GM11168 (cell line): Measurements from ENCODE around the gene LIPE.
"Not testable (repeated sequence)": the region's sequence is repeated elsewhere in the genome, so short reads cannot be mapped to it uniquely, and the experiment has no call there.

Experiments
- in situ Hi-C: fragments of 300-500 bp; cut with MboI; formaldehyde crosslinking; loops from one replicate; pipeline ENCODE4 v1.12.0; 2022; ENCODE audit warnings: low sequenced_read_pairs; ENCODE audit not compliant: unreplicated experiment

The LIPE gene

DNA sequence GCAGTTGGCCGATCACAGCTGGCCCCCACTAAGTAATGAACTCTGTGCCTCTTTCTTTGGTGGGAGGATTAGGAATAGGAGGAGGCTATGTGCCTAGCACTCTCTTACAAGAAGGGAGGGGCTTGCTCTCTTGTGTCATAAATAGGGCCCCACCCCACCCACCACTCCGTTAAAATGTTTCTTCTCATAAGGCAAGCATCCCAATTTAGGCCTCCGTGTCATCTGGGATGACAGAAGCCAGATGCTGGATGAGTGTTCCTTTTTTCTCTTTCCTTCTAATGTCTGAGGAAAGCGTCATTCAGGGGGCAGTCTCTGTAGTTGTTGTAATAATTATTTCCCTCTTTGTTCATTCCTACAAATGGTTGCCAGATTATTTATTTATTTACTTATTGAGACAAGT is at the start of gene LIPE:
Gene LIPE (minus strand): TSS at position 76 of the 400 bp plus-strand sequence. CDS start 239 bp downstream, outside the sequence.
- in situ Hi-C loops, result no loop called here

GRCh38 chr19:42475366-42475765 is 48.2 kb upstream of the LIPE start:
- in situ Hi-C loops, result no loop called here

DNA sequence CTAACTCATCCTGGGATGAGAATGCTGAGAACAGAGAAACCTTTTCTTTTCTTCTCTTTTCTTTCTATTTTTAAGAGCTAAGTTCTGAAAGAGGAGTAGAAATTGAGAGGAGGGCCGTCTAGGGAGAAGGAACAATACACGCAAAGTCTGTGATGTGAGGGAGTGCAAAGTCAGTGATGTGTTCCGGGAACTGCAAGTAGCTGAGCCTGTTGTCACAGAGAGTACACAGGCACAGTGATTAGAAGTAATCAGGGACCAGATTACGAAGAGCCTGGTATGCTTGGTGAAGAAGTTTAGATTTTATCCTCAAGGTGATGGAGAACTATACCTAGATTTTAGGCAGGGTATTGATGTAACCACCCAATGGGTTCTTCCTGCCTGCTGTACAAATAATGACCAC is 47.6 kb upstream of the LIPE start:
- in situ Hi-C loops, result no loop called here

DNA sequence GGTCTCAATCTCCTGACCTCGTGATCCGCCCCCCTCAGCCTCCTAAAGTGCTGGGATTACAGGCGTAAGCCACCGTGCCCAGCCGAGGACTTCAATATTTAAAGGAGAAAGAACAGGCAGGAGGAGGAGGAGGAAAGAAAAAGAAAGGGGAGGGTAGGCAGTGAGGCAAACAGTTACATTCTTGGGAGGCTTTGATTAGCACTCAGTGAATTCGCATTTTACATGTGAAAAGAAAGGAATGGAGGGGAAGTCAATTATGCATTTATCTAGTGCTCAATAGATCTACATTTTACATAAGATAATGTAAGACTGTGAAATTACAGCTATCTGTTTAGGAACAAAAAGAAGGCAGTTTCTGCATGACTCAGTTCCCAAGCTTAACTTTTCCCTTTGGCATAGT is 46.5 kb upstream of the LIPE start:
- in situ Hi-C loops, result no loop called here

- in situ Hi-C loops, result no loop called here
Observed at GRCh38 chr19:42472402-42473147, 45.4 kb upstream of the LIPE start.

DNA sequence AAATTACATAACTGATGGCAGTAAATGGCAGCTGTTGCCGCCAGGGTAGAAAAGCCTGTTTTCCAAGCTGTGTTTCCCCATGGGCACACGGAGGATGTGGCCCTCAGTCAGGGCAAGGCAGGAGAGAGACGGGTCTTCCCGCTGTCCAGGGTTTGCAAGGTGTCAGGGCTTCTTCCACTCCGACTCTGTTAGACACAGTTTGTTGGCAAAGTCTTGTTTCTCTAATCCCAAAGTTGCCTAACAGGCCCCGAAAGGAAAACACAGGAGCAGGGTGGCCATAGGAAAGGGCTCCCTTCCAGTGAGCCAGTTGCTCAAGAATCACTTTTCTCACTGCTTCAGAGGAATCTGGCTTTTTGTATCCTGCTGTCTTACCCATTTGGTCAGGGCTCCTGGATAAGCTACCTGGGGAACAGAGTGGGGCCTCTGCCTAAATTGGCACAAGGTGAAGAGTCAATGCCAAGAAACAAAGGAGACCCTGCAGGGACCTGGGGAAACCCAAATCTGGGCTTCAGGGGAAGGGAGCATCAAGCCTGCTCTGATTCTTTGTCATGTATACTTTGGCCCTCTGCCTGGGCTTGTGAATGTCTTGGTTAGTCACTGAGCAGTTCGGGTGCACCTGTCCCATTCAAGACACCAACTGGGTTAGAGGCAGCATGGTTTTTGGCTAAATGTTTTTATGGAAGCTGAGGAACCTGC is 44.5 kb upstream of the LIPE start:
- in situ Hi-C loops, result no loop called here

- in situ Hi-C loops, result no loop called here
Observed at GRCh38 chr19:42469311-42470235, 42.4 kb upstream of the LIPE start.

DNA sequence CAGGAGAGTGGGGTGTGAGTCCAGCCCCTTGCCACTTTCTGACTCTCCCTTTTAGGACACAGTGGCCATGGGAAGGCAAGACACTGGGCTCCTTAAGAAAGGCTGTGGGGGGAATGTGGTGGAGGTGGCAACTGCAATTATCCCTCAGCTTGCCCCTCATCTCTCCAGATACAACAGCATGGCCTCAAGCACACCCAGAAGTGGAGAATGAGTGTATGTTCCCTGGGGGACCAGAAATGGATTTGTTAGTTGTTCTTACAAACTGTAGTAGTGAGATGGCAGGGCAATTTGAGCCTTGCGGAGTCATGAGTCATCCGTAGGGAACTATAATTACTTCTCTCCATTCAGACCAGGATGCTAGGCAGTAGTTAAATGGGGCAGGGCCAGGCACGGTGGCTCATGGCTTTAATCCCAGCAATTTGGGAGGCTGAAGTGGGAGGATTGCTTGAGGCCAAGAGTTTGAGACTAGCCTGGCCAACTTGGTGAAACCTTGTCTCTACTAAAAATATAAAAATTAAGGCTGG is 41.1 kb upstream of the LIPE start:
- in situ Hi-C loops, result no loop called here

DNA sequence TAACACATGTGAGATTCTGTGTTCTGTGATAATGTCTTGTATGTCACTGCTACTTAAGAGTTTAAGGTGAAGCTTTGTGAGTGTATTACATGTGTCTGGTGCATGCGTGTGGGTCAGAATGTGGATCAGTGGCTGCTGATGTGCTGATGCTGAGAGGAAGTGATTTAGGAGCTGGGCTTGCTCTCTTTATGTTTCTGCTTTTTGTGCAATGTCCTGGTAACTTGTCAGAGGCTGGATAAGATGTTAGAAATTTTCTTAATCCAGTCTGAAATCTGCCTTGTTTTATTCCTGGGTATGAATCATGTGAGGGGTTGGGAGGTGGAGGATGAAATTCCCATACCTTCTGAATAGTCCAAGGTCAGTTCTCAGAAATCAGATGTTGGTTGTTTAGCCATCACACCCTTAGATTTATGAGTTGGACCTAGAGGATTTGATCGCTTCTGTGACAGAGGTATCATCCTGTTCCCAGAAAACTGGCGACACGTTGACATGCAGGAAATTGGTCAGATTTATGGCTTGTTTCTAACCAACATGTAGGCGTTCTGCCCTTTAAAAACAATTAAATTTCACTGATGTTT is 40.1 kb upstream of the LIPE start:
- in situ Hi-C loops, result no loop called here

DNA sequence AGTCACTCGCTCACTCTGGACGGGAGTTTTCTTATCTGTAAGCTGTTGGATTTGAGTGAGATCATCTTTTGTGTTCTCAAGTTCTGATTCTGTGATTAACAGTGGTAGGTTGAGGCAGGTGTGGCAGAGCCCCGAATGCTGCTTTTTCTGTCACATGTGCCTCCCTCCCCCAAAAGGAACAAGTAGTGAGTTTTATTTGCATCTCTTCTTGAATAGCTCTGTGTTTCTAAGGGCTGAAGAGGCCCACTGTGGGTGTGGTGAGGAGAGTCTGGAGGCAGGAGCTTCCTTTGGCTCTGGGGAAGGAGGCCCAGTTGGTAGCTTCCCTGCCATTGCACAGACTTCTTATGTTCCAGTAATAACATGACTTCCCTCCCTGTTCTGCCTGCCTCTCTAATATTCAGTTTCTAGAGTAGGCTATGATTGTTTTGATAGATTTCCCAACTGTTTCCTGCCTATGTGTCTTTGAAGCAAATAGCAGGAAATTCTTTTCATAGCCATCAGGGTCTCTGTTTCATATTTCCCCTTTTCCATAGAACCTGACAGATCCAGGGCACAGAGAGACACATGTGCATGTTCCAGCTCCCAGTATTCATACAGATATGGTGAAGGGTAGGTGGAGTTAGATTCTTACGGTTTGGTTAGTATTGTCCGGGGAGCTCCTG is 39.5 kb upstream of the LIPE start:
- in situ Hi-C loops, result no loop called here

DNA sequence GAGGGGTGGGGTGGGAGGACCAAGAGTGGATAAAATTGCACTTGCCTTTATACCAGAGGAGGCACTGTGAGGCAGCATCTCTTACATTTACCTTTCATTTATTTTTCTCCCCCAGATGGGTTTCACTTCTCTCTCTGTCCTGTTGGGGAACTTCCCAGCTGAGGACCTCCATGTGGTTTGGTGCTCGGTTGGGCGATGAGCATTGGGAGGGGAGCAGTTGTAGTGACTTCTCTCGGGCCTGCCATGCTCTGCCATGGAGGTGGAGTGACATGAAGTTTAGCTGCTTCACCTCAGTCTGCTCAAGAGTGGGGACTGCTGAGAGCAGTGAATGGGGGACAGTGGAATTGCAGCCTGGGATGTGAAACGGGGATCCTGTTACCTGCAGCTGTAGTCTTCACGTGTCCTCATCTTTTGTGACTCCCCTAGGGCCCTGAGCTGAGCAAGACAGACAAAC is 38.7 kb upstream of the LIPE start:
- in situ Hi-C loops, result no loop called here

DNA sequence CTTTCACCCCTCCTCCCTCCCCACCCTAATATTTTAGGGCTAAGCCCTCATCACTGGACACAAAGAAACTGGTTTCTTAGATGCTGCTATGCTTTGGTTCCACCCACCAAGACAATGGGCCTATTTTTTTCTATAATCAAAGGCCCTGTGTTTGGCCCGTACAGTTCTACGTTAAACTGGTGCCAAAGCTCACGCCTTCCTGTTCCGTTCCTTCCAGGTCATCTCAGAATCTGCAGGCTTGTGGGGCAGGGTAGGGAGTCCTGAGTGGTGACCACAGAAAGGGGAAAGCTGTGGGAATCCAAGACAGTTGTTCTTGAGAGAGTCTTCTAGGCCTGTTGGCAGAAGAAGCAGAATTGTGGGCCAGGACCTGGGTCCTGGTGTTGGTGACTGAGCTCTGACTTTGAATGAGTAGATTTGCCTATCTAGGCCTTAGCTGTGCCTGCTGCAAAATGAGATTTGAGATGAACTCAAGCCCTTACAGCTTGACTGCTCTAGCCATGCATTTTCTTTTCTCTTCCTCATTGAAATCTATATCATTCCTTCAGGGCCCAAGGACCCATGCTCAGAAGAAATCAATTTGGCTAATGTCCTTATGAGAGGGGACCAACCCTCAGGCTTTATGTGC is 34.6 kb upstream of the LIPE start:
- in situ Hi-C loops, result no loop called here

GRCh38 chr19:42461231-42461630 is 34.0 kb upstream of the LIPE start:
- in situ Hi-C loops, result not testable (repeated sequence)

DNA sequence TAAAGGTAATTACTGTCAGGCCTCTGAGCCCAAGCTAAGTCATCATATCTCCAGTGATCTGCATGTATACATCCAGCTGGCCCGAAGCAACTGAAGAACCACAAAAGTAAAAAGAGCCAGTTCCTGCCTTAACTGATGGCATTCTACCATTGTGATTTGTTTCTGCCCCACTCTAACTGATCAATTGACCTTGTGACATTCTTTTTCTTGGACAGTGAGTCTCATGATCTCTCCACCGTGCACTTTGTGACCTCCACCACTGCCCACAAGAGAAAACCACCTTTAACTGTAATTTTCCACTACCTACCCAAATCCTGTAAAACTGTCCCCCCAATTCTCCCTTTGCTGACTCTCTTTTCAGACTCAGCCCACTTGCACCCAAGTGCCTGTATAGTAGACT is 32.7 kb upstream of the LIPE start:
- in situ Hi-C loops, result loop anchor here (5.0 kb wide), 1 partner anchor 67 kb away; the partner anchor contains the start of gene CEACAM1

DNA sequence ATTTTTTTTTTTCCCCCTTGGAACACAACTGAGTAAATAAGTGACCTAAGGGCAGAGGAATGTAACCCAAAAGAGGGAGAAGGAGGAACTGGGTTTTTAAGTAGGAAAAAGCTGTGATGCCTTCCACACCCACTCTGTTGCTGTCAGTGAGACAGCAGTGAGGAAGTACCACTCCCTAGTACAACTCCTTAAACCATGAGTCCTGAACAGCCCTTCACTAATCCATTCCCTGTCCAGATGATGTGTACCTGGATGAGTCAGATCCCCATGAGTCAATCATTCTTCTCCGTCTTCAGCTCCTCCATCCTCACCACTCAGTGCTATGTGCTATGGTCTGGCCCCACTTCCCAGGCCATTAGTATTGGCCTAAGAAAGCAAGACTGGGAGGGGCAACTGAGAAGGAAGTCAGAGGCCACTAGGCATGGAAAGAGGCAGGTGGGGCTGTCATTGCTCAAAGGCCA is 28.5 kb upstream of the LIPE start:
- in situ Hi-C loops, result loop anchor here (5.0 kb wide), 1 partner anchor 72 kb away; the partner anchor contains the start of gene CEACAM1

DNA sequence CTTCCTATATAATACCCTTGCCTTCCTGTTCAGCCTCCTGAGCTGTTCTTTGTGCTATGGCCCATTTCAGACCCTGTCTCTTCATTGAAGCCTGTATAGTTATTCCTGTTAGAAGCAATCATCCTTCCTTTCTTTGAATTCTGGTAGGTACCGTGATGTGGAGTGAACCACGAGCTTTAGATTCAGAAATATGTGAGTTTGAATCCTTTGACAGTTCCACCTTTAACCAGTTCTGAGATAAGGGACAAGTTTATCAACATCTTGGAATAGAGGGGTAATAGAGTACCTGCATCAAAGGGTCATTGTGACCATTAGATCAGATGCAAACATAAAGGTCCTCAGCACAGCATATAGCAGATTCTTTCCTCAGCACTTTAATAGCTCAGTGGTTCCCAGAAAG is 27.9 kb upstream of the LIPE start:
- in situ Hi-C loops, result loop anchor here (5.0 kb wide), 1 partner anchor 72 kb away; the partner anchor contains the start of gene CEACAM1

GRCh38 chr19:42452590-42452989 is 25.4 kb upstream of the LIPE start:
- in situ Hi-C loops, result no loop called here

GRCh38 chr19:42450314-42450934 is 23.2 kb upstream of the LIPE start:
- in situ Hi-C loops, result no loop called here
